Activated naive CD4-positive, alpha-beta T cell treated with anti-CD3 and anti-CD28 coated beads, Interleukin-2, amount 50 U/mL, for 72 hours (primary cell): ENCODE data around the gene LRPPRC. TPM values are rescaled to one million over a fixed set of nuclear protein-coding genes. Genes with fewer than 3 reads are reported as not detected.

Experiments used
- total RNA-seq, 2 donors: library from RNA; stranded (reverse); gene quantifications; one replicate each; pipeline ENCODE4 v1.2.3, GENCODE V29; 2022

Gene LRPPRC
- total RNA-seq, 2 donors from 2014 or later = 180 to 188 TPM

Other genes starting within 250 kb of the LRPPRC start
- 10 to 100 TPM in 1 of 2 donors, 1 to 10 TPM in 1; 5.2 to 19.6 TPM for gene DYNC2LI1, start 221.9 kb downstream of the LRPPRC start, total RNA-seq
- gene ABCG5, start 157.2 kb downstream of the LRPPRC start, total RNA-seq = not detected
- not detected for gene ABCG8, start 157.0 kb downstream of the LRPPRC start, total RNA-seq
- gene PPM1B, start 172.9 kb upstream of the LRPPRC start, total RNA-seq = 10 to 100 TPM; 40.6 to 57.5 TPM